Measurements from ENCODE around the gene TTC17.
"Not testable (repeated sequence)": the region's sequence is repeated elsewhere in the genome, so short reads cannot be mapped to it uniquely, and the experiment has no call there.

Gene TTC17

GRCh38 chr11:43397251-43397650 lies 38.5 kb downstream of the TTC17 start:
- TF ChIP-seq CTCF (IDR thresholded peaks at IDR 0.05; ENCODE audit: low read depth, low read length, missing control alignments), result no peak
- H3K4me3 ChIP-seq (ENCODE audit: low read depth, low read length), result no peak overlapping the region
- DNase-seq (ENCODE audit: low read depth), result no peak

- no peak for DNase-seq (ENCODE audit: low read depth)
- H3K4me3 ChIP-seq (ENCODE audit: low read depth, low read length), result no peak overlapping the region
- TF ChIP-seq CTCF (IDR thresholded peaks at IDR 0.05; ENCODE audit: low read depth, low read length, missing control alignments), result no peak
These were observed 41.4 kb downstream of the TTC17 start for GRCh38 chr11:43399983-43400630.

- no peak for DNase-seq (ENCODE audit: low read depth)
- no peak for TF ChIP-seq CTCF (IDR thresholded peaks at IDR 0.05; ENCODE audit: low read depth, low read length, missing control alignments)
- no peak overlapping the region for H3K4me3 ChIP-seq (ENCODE audit: low read depth, low read length)
These were observed 42.5 kb downstream of the TTC17 start for GRCh38 chr11:43401252-43401651.

- H3K4me3 ChIP-seq (ENCODE audit: low read depth, low read length); DNase-seq (ENCODE audit: low read depth): not testable (repeated sequence)
These were observed 43.1 kb downstream of the TTC17 start for GRCh38 chr11:43401811-43402210.

- H3K4me3 ChIP-seq (ENCODE audit: low read depth, low read length), result no peak overlapping the region
- TF ChIP-seq CTCF (IDR thresholded peaks at IDR 0.05; ENCODE audit: low read depth, low read length, missing control alignments), result no peak
- DNase-seq (ENCODE audit: low read depth), result no peak
These were observed 44.9 kb downstream of the TTC17 start for GRCh38 chr11:43403357-43404231.

- no peak for DNase-seq (ENCODE audit: low read depth)
- no peak overlapping the region for H3K4me3 ChIP-seq (ENCODE audit: low read depth, low read length)
- TF ChIP-seq CTCF (IDR thresholded peaks at IDR 0.05; ENCODE audit: low read depth, low read length, missing control alignments), result no peak
These were observed 45.7 kb downstream of the TTC17 start for GRCh38 chr11:43404406-43404805.

- no peak overlapping the region for H3K4me3 ChIP-seq (ENCODE audit: low read depth, low read length)
- TF ChIP-seq CTCF (IDR thresholded peaks at IDR 0.05; ENCODE audit: low read depth, low read length, missing control alignments), result no peak
- DNase-seq (ENCODE audit: low read depth), result no peak
These were observed 46.2 kb downstream of the TTC17 start for GRCh38 chr11:43404836-43405479.
